CMK (cell line): ENCODE data around the gene NME7.

Source experiments
- DNase-seq: peaks from one replicate; pipeline ENCODE4 v3.0.0-alpha.2; 2010; ENCODE audit warnings: low read depth

NME7 gene

DNA sequence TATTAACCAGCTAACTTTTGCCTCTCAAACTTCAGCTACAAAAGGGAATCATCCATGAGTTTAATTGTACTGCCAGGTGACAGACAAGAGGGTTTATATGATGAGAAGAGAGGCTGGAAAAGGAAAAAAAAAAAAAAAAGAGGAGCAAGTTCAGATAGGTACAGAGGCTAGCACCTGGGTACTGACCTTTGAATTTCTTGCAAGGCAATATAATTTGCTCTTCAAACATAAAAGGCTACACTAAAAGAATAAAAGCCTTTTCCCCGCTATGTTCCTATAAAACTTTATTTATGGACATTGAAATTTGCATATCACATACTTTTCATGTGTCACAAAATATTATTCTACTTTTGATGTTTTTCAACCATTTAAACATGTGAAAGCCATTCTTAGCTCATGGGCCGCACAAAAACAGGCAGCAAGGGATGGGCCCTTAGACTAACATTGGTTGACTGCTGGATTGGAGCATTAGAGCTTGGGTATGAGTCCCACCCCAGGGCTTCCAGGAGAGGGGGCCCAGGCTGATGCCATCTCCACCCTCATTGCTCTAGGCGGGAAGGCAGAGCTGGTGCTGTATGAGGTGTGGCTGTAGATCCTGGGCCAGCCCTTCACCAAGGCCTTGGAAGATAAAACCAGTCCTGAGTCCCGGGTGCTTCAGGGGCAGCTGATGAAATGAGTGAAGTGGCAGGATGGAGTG lies 216.8 kb downstream of the NME7 start:
- no peak for DNase-seq

DNA sequence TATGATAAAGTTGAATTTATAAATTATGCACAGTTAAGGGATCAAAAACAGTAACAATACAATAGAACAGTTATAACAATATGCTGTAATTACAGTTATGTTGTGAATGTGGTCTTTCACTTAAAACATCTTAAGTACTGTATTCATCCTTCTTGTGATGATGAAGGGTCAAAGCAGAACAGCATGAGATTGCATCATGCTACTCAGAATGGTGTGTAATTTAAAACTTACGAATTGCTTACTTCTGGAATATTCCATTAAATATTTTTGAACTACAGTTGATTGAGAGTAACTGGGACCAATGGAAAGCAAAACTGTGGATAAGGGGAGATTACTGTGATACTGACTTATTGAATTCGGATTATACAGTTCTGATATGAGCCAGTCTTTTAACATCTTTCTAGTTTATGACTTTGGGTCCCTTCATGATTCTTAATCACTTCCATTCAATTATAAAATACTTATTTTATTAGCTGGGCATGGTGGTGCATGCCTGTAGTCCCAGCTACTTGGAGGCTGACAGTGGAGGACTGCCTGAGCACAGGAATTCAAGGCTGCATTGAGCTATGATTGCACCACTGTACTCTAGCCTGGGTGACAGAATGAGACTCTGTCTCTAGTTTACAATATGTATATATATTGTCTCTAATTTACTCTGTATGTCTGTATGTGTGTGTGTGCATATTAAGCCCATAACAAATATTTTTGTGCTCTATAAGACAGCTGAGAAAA lies 217.9 kb downstream of the NME7 start:
- DNase-seq: no peak

DNA sequence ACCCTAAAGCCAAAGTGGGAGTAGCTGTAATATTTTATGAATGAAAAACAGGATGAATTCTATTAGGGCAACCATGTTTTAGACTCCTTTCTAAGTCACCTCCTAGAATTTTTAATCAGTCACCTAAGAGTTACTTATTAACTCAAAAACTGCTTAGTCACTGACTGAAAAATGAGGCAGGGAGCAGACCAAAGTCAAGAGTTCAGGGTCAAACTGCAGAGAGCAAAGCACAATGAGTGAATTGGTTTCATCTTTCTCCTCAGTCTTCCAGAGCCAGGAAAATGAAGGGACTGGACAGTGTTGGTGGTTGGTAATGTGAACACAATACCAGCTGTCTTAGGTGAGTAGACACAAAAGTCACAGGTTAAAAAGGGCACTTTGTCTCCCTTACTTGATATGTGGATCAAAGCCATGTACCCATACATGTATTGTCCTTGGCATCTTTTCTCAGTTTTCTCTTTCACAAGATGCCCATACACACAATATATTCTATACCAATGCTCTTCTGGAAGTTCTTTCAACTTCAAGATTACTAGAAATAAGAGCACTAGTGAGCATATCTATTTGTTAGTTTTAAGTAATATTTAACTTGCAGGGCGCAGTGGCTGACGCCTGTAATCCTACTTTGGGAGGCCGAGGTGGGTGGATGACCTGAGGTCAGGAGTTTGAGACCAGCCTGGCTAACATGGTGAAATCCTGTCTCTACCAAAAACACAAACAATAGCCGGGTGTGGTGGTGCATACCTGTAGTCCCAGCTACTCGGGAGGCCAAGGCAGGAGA lies 218.9 kb downstream of the NME7 start:
- DNase-seq: no peak

GRCh38 chr1:169146576-169147214 lies 220.9 kb downstream of the NME7 start:
- no peak for DNase-seq

DNA sequence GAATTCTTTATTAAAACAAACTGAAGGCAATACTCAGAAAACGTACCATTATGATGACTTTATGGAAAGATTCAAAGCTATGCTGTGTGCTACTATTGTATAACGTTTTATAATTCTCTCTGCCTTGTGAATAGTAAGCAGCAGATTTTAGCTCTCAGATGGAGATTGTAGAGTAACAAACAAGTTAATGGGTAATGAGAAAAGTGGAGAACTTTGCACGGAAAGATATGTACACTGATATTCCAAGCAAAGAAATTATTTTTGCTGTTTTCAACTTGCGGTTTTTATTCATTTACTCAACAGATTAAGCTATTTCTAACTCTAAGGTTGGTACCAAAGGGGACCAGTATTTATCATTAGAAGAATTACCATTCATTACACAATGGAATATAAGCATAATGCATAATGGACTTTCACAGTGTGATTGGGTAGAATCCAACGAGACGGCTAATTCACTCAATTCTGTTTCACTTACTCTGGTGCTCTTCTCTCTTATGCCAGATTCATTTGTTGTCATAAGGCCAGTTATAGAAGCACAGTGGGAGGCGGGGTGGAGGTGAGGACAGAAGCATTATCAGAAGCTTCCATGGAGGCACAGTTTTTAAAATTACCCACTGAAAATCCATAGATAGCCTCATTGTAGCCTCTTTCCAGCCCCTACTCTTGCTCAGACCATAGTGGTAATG lies 222.5 kb downstream of the NME7 start:
- no peak for DNase-seq

GRCh38 chr1:169143984-169144383 lies 223.6 kb downstream of the NME7 start:
- DNase-seq: no peak

- DNase-seq: no peak
These were observed 224.3 kb downstream of the NME7 start for GRCh38 chr1:169143346-169143745.

DNA sequence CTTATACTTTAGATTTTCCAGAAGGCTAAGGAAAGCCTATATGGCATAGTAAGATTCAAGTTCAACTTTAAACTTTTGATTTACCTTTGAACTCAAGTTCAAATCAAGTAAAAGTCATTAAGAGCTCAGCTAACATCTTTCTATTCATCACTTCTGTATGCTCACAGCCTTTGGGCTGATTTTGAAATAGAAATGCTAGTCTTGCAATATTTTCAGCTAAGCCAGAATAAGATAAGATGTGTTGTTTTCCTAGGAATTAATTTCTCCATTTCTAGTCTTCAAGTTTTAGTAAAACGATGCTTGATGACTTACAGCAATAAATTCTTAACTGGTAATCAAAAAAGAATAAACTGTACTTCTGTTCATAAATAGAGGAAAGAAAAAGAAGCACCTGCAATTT lies 225.5 kb downstream of the NME7 start:
- no peak for DNase-seq

DNA sequence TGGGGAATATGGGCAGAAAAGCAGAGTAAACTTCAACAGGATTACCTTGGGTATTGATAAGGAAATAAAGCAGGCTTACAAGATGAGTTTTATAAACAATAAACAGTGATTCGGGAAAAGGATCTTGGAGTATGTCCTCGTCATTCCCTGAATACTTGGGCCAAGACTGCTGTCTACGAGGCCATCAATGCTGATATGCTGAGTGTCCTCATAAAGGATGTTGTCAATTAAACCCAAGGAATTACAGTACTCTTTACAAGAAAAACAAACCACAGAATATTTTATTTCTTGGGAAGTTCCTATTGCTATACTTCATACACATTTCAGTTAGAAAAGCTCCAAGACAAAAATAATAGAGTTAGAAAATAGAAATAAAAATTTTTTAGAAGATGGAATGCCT lies 226.2 kb downstream of the NME7 start:
- DNase-seq: no peak

DNA sequence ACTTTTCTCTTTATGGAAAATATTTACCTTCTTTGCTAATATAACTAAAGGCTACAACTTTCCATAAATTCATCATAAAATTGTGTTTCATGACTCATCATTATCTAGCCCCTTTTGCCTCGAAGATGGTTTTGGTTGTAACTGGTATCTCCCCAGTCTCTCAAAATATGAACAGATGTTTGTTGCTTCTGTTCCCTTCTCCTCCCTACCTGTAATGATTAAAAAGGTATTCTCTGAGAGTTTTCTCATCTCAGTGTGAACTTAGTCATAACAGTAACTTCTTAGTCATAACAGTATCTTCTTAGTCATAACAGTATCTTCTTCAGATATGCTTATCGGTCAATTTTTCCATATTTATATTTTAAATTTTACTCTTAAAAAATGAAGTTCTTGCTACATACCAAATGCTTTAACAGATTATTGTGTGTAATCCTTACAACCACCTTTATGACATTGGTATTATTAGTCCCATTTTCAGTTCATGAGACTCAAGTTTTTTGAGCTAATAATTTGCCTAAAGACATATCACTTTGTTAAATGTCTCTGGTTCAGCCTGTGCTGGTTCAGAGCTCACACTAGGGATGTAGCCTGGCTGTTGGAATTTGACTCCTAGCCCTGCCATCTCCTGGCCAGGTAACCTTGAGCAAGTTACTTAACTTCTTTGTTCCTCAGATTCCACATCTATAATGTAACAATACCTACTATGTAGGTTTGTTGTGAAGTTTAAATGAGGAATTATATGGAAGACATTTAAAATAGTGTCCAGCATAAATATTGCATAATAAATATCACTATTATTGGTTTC lies 228.5 kb downstream of the NME7 start:
- DNase-seq: no peak

- no peak for DNase-seq
These were observed 230.2 kb downstream of the NME7 start for GRCh38 chr1:169137357-169137756.

- DNase-seq: no peak
These were observed 233.6 kb downstream of the NME7 start for GRCh38 chr1:169133801-169134502.

DNA sequence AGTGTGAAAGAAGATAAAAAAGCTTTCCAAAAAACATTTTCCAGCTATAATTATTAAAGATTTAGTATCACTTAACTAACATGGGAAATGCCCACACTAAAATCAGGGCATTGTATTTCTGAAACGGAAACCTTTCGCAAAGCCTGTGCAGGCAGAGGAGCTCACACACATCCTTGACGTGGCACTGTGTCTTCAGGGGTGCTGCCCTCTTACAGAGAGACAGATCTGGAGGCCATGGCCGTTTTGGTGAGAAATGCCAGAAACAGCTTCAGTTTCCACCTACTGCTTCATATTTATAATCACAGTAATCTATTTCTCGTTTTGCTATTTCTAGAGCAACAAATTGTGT lies 234.4 kb downstream of the NME7 start:
- DNase-seq: no peak

DNA sequence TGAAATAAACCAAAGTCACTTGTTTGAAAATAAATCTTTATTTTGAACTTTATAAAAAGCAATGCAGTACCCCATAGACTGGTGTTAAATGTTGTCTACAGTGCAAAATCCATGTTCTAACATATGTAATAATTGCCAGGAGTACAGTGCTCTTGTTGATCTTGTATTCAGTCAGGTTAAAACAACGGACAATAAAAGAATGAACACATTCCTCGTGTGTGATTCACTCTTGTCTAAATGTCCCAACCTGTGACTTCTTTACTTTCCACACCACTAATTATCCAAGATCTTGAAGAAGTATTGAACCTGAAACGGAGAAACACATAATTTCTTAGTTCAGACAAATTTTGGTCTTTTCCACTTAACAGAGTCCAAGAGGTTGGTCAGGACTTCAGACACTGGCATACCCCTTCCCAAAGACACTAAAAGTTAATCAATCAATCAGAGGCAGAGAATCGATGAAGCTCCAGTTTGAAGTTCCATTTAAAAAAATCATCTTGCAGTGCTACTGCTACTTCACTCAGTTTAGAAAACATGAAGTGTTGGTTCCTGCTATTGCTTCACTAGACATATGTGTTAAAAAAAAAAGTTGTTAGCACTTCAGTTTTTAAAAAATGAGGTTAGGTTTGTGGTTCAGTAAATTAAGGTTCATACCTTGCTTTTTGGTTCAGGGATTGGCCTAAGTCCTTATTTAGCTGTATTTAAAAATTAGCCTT lies 234.9 kb downstream of the NME7 start:
- no peak for DNase-seq

- no peak for DNase-seq
These were observed 236.9 kb downstream of the NME7 start for GRCh38 chr1:169130683-169131082.

- DNase-seq: no peak
These were observed 238.3 kb downstream of the NME7 start for GRCh38 chr1:169129109-169129784.

GRCh38 chr1:169128562-169128961 lies 239.0 kb downstream of the NME7 start:
- DNase-seq: no peak

GRCh38 chr1:169127305-169127704 lies 240.3 kb downstream of the NME7 start:
- DNase-seq: no peak

DNA sequence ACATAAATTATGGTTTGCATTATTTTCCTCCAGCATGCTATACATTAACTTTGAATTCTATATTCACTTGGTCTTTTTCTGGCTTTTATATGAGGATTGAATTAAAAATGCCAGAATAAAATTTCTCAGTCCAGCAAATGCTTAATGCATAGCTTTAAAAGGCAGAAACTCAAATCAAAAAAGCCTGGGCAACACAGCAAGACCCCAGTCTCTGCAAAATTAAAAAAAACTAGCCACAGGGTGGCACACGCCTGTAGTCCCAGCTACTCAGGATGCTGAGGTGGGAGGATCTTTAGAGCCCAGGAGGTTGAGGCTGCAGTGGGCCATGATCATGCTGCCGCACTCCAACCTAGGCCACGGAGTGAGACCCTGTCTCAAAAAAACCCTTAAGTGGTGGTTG lies 241.3 kb downstream of the NME7 start:
- DNase-seq: no peak
